HepG2 (cell line): Measurements from ENCODE around the gene ODAPH. TPM values are rescaled to one million over a fixed set of nuclear protein-coding genes. Genes with fewer than 3 reads are reported as not detected.
A peak's percentile ranks its signal among the peaks of the same experiment; 100 is the strongest.

ENCODE experiments used
- ETV6 ChIP-seq: sonication (generic); formaldehyde crosslinking; conservative IDR thresholded peaks from 2 replicates; pipeline ENCODE4 v1.4.0; 2020; ENCODE audit warnings: missing genetic modification reagents
- FOXK2 ChIP-seq: fragments of 450-650 bp; IDR thresholded peaks from 2 replicates; pipeline ENCODE4 v1.6.1; 2016
- LCORL ChIP-seq, 2 experiments: fragments of 450-650 bp in 1 of 2; sonication (generic) in 1 of 2; formaldehyde crosslinking in 1 of 2; IDR thresholded peaks; 2 replicates each; pipeline versions ENCODE4 v1.5.0 to v1.6.1; 2017 to 2020; ENCODE audit warnings: antibody characterized with exemption in 1 of 2, missing genetic modification reagents in 1 of 2
- MAFK ChIP-seq, 2 experiments: IDR thresholded peaks in 1 of 2; conservative IDR thresholded peaks in 1 of 2; 2 replicates each; pipeline ENCODE4 v1.6.1; 2011; ENCODE audit warnings: improper control_type of control experiment in 2 of 2, low read length in 2 of 2
- MIER3 ChIP-seq: IDR thresholded peaks from 2 replicates; pipeline ENCODE4 v1.6.1; 2016; ENCODE audit warnings: missing compliant biosample characterization, borderline replicate concordance
- MIXL1 ChIP-seq: IDR thresholded peaks from 2 replicates; pipeline ENCODE4 v1.6.1; 2016
- NFRKB ChIP-seq: fragments of 450-650 bp; IDR thresholded peaks from 2 replicates; pipeline ENCODE4 v1.6.1; 2017
- RARA ChIP-seq: IDR thresholded peaks from 2 replicates; pipeline ENCODE4 v1.6.1; 2016; ENCODE audit warnings: missing genetic modification reagents, missing compliant biosample characterization
- REXO4 ChIP-seq: sonication (generic); formaldehyde crosslinking; IDR thresholded peaks from 2 replicates; pipeline ENCODE4 v1.8.0; 2022; ENCODE audit warnings: missing genetic modification reagents, mild to moderate bottlenecking, borderline replicate concordance
- SIN3B ChIP-seq: fragments of 150-350 bp; IDR thresholded peaks from 2 replicates; pipeline ENCODE4 v1.6.1; 2014; ENCODE audit warnings: low read length
- U2AF1 ChIP-seq: fragments of 200-400 bp; formaldehyde crosslinking; optimal IDR thresholded peaks from 2 replicates; pipeline ENCODE3; 2017; ENCODE audit warnings: mild to moderate bottlenecking, low read depth, low read length
- ZFP36L2 ChIP-seq: sonication (generic); formaldehyde crosslinking; IDR thresholded peaks from 2 replicates; pipeline ENCODE4 v1.4.0; 2020; ENCODE audit warnings: missing genetic modification reagents
- ZFP90 ChIP-seq: sonication (generic); formaldehyde crosslinking; IDR thresholded peaks from 2 replicates; pipeline ENCODE4 v1.8.0; 2022; ENCODE audit warnings: missing genetic modification reagents, mild to moderate bottlenecking, inconsistent platforms, borderline replicate concordance
- ZKSCAN8 ChIP-seq: IDR thresholded peaks from 2 replicates; pipeline ENCODE4 v1.6.1; 2016; ENCODE audit warnings: borderline replicate concordance, missing genetic modification reagents, missing compliant biosample characterization
- ZNF431 ChIP-seq: sonication (generic); formaldehyde crosslinking; IDR thresholded peaks from 2 replicates; pipeline ENCODE4 v1.9.0; 2022; ENCODE audit warnings: missing genetic modification reagents, low read depth, mild to moderate bottlenecking, borderline replicate concordance
- ZNF558 ChIP-seq: sonication (generic); formaldehyde crosslinking; IDR thresholded peaks from 2 replicates; pipeline ENCODE4 v1.9.0; 2022; ENCODE audit warnings: mild to moderate bottlenecking, missing genetic modification reagents, borderline replicate concordance
- ZNF605 ChIP-seq: sonication (generic); formaldehyde crosslinking; IDR thresholded peaks from 2 replicates; pipeline ENCODE4 v1.8.0; 2022; ENCODE audit warnings: mild to moderate bottlenecking, missing genetic modification reagents
- ZNF761 ChIP-seq: sonication (generic); formaldehyde crosslinking; conservative IDR thresholded peaks from 2 replicates; pipeline ENCODE4 v1.4.0; 2020; ENCODE audit warnings: mild to moderate bottlenecking, missing genetic modification reagents
- ZNF788 ChIP-seq: sonication (generic); formaldehyde crosslinking; IDR thresholded peaks from 2 replicates; pipeline ENCODE4 v1.5.0; 2020; ENCODE audit warnings: mild to moderate bottlenecking, missing genetic modification reagents, borderline replicate concordance
- ZSCAN21 ChIP-seq: sonication (generic); formaldehyde crosslinking; IDR thresholded peaks from 2 replicates; pipeline ENCODE4 v1.8.0; 2022; ENCODE audit warnings: mild to moderate bottlenecking, missing genetic modification reagents, moderate library complexity, borderline replicate concordance
- polyA plus RNA-seq, 8 experiments: library from polyadenylated mRNA; depleted of rRNA in 3 of 8; stranded (reverse) in 7 of 8; unstranded in 1 of 8; fragments of >200 nt; fragmentation: Illumina TruSeq in 4 of 8; extraction: Trizol in 4 of 8; gene quantifications; 2 replicates each; pipeline versions ENCODE4 v1.2.1 to v1.2.3, GENCODE V29; 2011 to 2016; ENCODE audit warnings: low read depth in 4 of 8, missing spikeins in 1 of 8, mixed read lengths in 1 of 8; ENCODE audit not compliant: insufficient read depth in 1 of 8
- total RNA-seq, 5 experiments: library from RNA; depleted of rRNA; stranded (reverse); fragments of >200 nt; fragmentation: Illumina TruSeq; extraction: Trizol; gene quantifications; 2 replicates each; pipeline ENCODE4 v1.2.3, GENCODE V29; 2016; ENCODE audit warnings: low read depth in 1 of 5
- TF ChIP-seq, protein P1 (sequence below): sonication (generic); formaldehyde crosslinking; IDR thresholded peaks from 2 replicates; pipeline ENCODE4 v1.4.0; 2020; ENCODE audit warnings: missing genetic modification reagents
- TF ChIP-seq, protein P2 (sequence below): sonication (generic); formaldehyde crosslinking; IDR thresholded peaks from 2 replicates; pipeline ENCODE4 v1.5.1; 2020; ENCODE audit warnings: missing genetic modification reagents, mild to moderate bottlenecking, borderline replicate concordance
- TF ChIP-seq, protein P3 (sequence below): sonication (generic); formaldehyde crosslinking; IDR thresholded peaks from 2 replicates; pipeline ENCODE4 v1.8.1; 2023; ENCODE audit warnings: missing genetic modification reagents, inconsistent platforms, borderline replicate concordance
- TF ChIP-seq, protein P4 (sequence below): IDR thresholded peaks from 2 replicates; pipeline ENCODE4 v1.6.1; 2016; ENCODE audit warnings: missing compliant biosample characterization, missing genetic modification reagents, borderline replicate concordance

ODAPH gene
- total and polyA plus RNA-seq, 2 of the 13 experiments (the other 11 are each of a cell fraction or from before 2014, with no cell fraction given): 0.50 TPM; not detected in 1

DNA sequence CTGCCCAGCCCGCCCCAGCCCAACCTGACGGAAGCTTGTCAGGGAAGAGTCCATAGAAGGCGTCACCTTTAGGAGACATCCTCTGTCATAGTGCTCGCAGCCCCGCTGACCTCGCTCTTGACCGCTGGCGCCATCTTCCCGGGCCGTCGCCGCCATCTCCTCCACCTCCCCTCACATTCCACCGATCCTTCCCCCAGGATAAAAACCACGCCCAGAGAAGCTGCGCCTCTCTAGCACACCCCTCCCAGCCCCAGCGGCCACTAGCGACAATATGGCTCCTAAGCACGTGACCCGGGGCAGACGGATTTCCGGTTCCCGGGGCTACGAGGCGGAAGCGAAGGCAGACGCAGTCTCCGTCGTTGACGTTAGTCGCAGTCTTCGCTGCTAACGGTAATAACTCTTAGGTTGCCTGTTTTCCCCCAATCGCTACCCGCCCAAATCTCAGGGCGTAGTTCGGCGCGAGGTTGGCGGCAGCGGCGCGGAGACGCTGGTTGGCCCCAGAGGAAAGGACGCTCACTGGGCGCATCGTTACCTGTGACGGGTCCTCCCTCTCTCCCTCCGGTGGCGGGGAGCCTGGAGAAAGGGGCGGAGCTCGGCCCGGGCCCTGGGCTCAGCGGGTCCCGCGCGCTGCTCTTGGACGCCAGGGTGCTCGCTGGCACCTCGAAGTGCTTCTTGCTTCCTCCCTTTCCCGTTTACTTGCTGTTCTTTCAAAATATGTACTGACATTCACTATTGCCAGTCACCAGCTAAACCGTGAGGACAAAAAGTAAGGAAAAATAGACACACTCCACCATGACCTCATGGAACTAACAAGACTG lies 41.5 kb upstream of the ODAPH start, which contains the start of the genes RCHY1 and THAP6 (continued):
- TF ChIP-seq ZNF431 (0 out of 2 replicates have a peak, but pooled peaks have one; percentile 50), ZNF761 (CRISPR knock-in tag) (peak; percentile 91), SIN3B (no peak; the same call in 1 of the 2 replicates), ZFP90 (CRISPR knock-in tag) (peak; percentile 33; the same call in 1 of the 2 replicates), ZNF558 (CRISPR knock-in tag) (0 out of 2 replicates have a peak, but pooled peaks have one; percentile 67), U2AF1 (no peak), ETV6 (CRISPR knock-in tag) (no peak; the same call in none of the 2 replicates), NFRKB (no peak), ZNF605 (CRISPR knock-in tag) (peak; percentile 86), LCORL (IDR thresholded peaks at IDR 0.05) (0 out of 2 replicates have a peak, but pooled peaks have one; percentile 18), LCORL (CRISPR knock-in tag; IDR thresholded peaks at IDR 0.05) (peak; percentile 85), RARA (CRISPR knock-in tag) (peak; percentile 47; the same call in 1 of the 2 replicates), ZKSCAN8 (CRISPR knock-in tag) (peak; percentile 51; the same call in 1 of the 2 replicates), ZSCAN21 (CRISPR knock-in tag) (peak; percentile 75; the same call in 1 of the 2 replicates), REXO4 (CRISPR knock-in tag) (no peak), FOXK2 (peak; percentile 66; the same call in 1 of the 2 replicates), ZFP36L2 (CRISPR knock-in tag) (no peak), MIXL1 (CRISPR knock-in tag) (peak; percentile 67), MAFK (conservative IDR thresholded peaks at IDR 0.05 in 1 of 2, IDR thresholded peaks at IDR 0.05 in 1 of 2; ENCODE audit: low read length in 2 of 2) (no peak), ZNF788 (CRISPR knock-in tag) (peak; percentile 67; the same call in 1 of the 2 replicates), MIER3 (CRISPR knock-in tag) (peak; percentile 91)
- TF ChIP-seq, protein P1, sequence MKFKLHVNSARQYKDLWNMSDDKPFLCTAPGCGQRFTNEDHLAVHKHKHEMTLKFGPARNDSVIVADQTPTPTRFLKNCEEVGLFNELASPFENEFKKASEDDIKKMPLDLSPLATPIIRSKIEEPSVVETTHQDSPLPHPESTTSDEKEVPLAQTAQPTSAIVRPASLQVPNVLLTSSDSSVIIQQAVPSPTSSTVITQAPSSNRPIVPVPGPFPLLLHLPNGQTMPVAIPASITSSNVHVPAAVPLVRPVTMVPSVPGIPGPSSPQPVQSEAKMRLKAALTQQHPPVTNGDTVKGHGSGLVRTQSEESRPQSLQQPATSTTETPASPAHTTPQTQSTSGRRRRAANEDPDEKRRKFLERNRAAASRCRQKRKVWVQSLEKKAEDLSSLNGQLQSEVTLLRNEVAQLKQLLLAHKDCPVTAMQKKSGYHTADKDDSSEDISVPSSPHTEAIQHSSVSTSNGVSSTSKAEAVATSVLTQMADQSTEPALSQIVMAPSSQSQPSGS (CRISPR knock-in tag): peak; percentile 51; the same call in 1 of the 2 replicates
- TF ChIP-seq, protein P2, sequence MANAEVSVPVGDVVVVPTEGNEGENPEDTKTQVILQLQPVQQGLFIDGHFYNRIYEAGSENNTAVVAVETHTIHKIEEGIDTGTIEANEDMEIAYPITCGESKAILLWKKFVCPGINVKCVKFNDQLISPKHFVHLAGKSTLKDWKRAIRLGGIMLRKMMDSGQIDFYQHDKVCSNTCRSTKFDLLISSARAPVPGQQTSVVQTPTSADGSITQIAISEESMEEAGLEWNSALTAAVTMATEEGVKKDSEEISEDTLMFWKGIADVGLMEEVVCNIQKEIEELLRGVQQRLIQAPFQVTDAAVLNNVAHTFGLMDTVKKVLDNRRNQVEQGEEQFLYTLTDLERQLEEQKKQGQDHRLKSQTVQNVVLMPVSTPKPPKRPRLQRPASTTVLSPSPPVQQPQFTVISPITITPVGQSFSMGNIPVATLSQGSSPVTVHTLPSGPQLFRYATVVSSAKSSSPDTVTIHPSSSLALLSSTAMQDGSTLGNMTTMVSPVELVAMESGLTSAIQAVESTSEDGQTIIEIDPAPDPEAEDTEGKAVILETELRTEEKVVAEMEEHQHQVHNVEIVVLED (CRISPR knock-in tag): peak; percentile 94
- TF ChIP-seq, protein P3, sequence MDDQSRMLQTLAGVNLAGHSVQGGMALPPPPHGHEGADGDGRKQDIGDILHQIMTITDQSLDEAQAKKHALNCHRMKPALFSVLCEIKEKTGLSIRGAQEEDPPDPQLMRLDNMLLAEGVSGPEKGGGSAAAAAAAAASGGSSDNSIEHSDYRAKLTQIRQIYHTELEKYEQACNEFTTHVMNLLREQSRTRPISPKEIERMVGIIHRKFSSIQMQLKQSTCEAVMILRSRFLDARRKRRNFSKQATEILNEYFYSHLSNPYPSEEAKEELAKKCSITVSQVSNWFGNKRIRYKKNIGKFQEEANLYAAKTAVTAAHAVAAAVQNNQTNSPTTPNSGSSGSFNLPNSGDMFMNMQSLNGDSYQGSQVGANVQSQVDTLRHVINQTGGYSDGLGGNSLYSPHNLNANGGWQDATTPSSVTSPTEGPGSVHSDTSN (CRISPR knock-in tag): no peak
- TF ChIP-seq, protein P4, sequence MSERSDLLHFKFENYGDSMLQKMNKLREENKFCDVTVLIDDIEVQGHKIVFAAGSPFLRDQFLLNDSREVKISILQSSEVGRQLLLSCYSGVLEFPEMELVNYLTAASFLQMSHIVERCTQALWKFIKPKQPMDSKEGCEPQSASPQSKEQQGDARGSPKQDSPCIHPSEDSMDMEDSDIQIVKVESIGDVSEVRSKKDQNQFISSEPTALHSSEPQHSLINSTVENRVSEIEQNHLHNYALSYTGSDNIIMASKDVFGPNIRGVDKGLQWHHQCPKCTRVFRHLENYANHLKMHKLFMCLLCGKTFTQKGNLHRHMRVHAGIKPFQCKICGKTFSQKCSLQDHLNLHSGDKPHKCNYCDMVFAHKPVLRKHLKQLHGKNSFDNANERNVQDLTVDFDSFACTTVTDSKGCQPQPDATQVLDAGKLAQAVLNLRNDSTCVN (CRISPR knock-in tag): peak; percentile 64; the same call in 1 of the 2 replicates
